Ishikawa (cell line): ENCODE measurements around the gene TELO2.

Experiments
- CEBPB ChIP-seq: IDR thresholded peaks from 2 replicates; pipeline ENCODE4 v1.6.1; 2012
- CREB1 ChIP-seq: IDR thresholded peaks from 2 replicates; pipeline ENCODE4 v1.6.1; 2012; ENCODE audit warnings: low read depth
- EGR1 ChIP-seq: IDR thresholded peaks from 2 replicates; pipeline ENCODE4 v1.6.1; 2012
- EP300 ChIP-seq: IDR thresholded peaks from 2 replicates; pipeline ENCODE4 v1.6.1; 2012; ENCODE audit warnings: borderline replicate concordance
- FOXM1 ChIP-seq: IDR thresholded peaks from 2 replicates; pipeline ENCODE4 v1.6.1; 2012; ENCODE audit warnings: low read depth, borderline replicate concordance
- NFIC ChIP-seq: IDR thresholded peaks from 2 replicates; pipeline ENCODE4 v1.6.1; 2012
- RAD21 ChIP-seq: IDR thresholded peaks from 2 replicates; pipeline ENCODE4 v1.6.1; 2012; ENCODE audit warnings: low read depth
- TAF1 ChIP-seq: IDR thresholded peaks from 2 replicates; pipeline ENCODE4 v1.6.1; 2012; ENCODE audit warnings: low read depth, mild to moderate bottlenecking
- TCF12 ChIP-seq: IDR thresholded peaks from 2 replicates; pipeline ENCODE4 v1.6.1; 2012; ENCODE audit warnings: low read depth
- TEAD4 ChIP-seq: IDR thresholded peaks from 2 replicates; pipeline ENCODE4 v1.6.1; 2012
- YY1 ChIP-seq: IDR thresholded peaks from 2 replicates; pipeline ENCODE4 v1.6.1; 2012; ENCODE audit warnings: low read depth
- ZBTB7A ChIP-seq: IDR thresholded peaks from 2 replicates; pipeline ENCODE4 v1.6.1; 2012; ENCODE audit warnings: low read depth
- TF ChIP-seq, protein P1 (sequence below): IDR thresholded peaks from 2 replicates; pipeline ENCODE4 v1.6.1; 2012
- TF ChIP-seq, protein P2 (sequence below): IDR thresholded peaks from 2 replicates; pipeline ENCODE4 v1.6.1; 2012; ENCODE audit warnings: low read depth, mild to moderate bottlenecking
- TF ChIP-seq, protein P3 (sequence below): IDR thresholded peaks from 2 replicates; pipeline ENCODE4 v1.6.1; 2012

TELO2 gene

DNA sequence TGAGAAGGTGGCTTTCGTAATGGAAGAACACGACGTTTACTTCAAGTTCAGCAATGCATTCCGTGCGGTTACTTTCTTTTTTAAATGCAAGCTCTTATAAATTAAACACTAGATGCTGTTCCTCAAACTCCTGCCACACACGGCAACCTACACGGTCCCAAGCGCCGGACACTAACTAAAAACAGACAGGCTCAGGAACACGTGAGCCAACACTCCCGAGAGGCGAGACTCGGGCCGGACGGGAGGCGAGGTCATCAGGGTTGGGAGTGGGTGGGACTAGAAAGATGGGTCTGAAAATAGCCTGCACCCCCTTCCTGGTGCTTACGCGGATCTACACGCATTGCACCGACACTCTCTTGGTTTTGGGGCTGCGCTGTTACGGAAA lies 24.7 kb upstream of the TELO2 start:
- TF ChIP-seq CREB1 (no peak), FOXM1 (no peak), TEAD4 (no peak), ZBTB7A (no peak), NFIC (no peak), YY1 (no peak), CEBPB (no peak), EGR1 (no peak), EP300 (no peak), TCF12 (no peak)
- TF ChIP-seq, protein P1, sequence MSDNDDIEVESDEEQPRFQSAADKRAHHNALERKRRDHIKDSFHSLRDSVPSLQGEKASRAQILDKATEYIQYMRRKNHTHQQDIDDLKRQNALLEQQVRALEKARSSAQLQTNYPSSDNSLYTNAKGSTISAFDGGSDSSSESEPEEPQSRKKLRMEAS, result no peak
- TF ChIP-seq, protein P2, sequence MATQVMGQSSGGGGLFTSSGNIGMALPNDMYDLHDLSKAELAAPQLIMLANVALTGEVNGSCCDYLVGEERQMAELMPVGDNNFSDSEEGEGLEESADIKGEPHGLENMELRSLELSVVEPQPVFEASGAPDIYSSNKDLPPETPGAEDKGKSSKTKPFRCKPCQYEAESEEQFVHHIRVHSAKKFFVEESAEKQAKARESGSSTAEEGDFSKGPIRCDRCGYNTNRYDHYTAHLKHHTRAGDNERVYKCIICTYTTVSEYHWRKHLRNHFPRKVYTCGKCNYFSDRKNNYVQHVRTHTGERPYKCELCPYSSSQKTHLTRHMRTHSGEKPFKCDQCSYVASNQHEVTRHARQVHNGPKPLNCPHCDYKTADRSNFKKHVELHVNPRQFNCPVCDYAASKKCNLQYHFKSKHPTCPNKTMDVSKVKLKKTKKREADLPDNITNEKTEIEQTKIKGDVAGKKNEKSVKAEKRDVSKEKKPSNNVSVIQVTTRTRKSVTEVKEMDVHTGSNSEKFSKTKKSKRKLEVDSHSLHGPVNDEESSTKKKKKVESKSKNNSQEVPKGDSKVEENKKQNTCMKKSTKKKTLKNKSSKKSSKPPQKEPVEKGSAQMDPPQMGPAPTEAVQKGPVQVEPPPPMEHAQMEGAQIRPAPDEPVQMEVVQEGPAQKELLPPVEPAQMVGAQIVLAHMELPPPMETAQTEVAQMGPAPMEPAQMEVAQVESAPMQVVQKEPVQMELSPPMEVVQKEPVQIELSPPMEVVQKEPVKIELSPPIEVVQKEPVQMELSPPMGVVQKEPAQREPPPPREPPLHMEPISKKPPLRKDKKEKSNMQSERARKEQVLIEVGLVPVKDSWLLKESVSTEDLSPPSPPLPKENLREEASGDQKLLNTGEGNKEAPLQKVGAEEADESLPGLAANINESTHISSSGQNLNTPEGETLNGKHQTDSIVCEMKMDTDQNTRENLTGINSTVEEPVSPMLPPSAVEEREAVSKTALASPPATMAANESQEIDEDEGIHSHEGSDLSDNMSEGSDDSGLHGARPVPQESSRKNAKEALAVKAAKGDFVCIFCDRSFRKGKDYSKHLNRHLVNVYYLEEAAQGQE, result no peak

DNA sequence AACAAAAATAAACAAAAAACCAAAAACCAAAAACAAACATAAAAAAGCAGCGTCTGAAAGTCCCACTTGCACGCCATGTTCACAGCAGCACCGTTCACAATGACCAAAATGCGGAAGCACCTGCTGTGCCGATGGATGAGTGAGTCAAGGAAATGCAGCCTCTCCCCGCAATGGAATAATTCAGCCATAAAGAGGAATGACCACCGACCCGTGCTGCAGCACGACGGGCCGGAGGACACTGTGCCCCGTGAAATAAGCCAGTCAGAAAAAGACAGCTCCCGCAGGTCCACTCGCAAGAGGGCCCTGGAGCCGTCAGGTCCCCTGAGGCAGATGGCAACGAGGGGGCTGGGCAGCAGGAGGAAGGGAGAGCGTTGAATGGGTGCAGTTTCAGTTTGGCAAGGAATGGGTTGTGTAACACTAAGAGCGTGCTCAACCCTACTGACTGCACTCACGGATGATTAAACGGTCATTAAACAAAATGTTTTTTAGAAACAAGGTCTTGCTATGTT lies 23.4 kb upstream of the TELO2 start:
- TF ChIP-seq RAD21 (no peak), TAF1 (no peak), CEBPB (no peak), TCF12 (no peak), CREB1 (no peak)
- TF ChIP-seq, protein P2, result no peak
- TF ChIP-seq, protein P1, result no peak
- TF ChIP-seq, protein P3, sequence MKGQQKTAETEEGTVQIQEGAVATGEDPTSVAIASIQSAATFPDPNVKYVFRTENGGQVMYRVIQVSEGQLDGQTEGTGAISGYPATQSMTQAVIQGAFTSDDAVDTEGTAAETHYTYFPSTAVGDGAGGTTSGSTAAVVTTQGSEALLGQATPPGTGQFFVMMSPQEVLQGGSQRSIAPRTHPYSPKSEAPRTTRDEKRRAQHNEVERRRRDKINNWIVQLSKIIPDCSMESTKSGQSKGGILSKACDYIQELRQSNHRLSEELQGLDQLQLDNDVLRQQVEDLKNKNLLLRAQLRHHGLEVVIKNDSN, result no peak

DNA sequence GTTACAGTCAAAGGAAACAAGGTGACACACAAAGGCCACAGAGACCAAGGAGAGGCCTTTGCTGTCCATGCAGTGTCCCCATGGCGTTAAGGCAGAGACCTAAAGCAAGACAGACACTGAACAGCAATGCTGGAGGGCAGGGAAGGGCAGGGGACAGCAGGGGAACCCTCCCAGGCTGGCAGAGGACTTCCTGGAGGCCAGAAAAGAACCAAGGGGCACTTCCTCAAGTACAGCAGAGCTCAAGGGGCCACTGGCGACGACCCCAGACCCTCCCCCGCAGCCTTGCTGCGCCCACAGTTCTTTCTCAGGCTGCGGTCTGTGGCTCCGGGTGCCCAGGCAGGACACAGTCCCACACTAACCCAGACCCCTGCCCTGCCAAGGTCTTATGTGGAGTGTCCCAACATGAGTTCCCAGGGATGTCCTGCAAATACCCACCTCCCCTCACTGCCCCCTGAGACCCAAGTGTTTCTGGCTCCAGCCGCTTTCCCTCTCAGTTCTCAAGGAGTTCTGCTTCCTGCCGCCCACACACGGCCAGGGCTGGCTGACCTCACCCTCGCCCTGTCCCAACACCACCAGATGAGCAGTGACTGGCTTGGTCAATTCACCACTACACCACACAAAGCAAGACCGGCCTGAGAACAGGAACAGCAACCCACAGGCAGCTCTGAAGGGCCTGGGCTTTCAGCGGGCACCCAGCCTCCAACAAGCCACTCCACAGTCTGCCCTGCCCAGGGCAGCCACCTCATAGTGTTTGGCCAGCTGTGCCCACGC lies 22.5 kb upstream of the TELO2 start:
- TF ChIP-seq TCF12 (no peak), TAF1 (no peak), YY1 (no peak), EGR1 (peak; percentile 69)
- TF ChIP-seq, protein P2, result no peak

DNA sequence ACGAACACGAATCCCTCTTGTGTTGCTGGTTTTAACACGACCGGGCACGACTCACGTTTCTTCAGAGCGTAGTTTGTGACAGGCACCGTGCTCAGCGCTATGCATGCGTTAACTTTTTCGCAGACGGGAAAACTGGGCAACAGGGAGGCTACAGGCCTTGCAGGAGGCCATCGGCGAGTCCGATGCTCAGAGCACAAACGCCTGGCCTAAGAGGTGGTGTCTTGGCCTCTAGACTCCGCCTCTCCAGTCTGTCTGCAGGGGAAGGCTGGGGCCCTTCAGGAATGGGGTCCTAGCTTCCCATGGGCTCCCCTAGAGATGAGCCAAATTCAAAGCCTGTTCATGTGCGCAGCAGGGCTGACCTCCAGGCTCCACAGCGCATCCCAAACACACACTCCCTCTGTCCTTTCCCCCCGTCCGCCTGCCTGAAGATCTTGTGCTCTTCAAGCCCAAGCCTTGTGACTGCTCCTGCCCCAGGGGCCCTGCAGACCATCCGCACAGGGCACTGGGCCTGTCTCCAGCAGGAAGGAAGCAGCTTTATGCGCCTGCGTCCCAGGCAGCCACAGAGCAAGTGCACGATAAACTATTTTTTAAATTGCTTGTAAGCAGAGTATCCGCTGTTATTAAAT lies 21.5 kb upstream of the TELO2 start:
- no peak for TF ChIP-seq YY1
- no peak for TF ChIP-seq TAF1
- TF ChIP-seq CEBPB, result no peak
- TF ChIP-seq, protein P1, result no peak
- TF ChIP-seq NFIC, result no peak
- TF ChIP-seq EGR1, result no peak
- no peak for TF ChIP-seq FOXM1
- no peak for TF ChIP-seq RAD21
- no peak for TF ChIP-seq EP300
- TF ChIP-seq, protein P2, result no peak
- TF ChIP-seq TCF12, result no peak
- TF ChIP-seq, protein P3, result no peak
- no peak for TF ChIP-seq TEAD4
- no peak for TF ChIP-seq ZBTB7A
